ENCODE data around the gene PHTF2.
"Not testable (repeated sequence)": the region's sequence is repeated elsewhere in the genome, so short reads cannot be mapped to it uniquely, and the experiment has no call there.

PHTF2 gene

GRCh38 chr7:77827999-77828398, 29.4 kb downstream of the PHTF2 start:
- no peak for DNase-seq (ENCODE audit: low spot score)
- no peak for FAIRE-seq

GRCh38 chr7:77830649-77831355, 32.2 kb downstream of the PHTF2 start:
- DNase-seq (ENCODE audit: low spot score) (no peak), FAIRE-seq (no peak)

GRCh38 chr7:77831481-77831880, 32.9 kb downstream of the PHTF2 start:
- FAIRE-seq (no peak), DNase-seq (ENCODE audit: low spot score) (no peak)

GRCh38 chr7:77831953-77832352, 33.4 kb downstream of the PHTF2 start:
- DNase-seq (ENCODE audit: low spot score), result no peak
- no peak for FAIRE-seq

- FAIRE-seq (no peak), DNase-seq (ENCODE audit: low spot score) (no peak)
These were observed 34.6 kb downstream of the PHTF2 start for GRCh38 chr7:77833136-77833535.

- FAIRE-seq, result not testable (repeated sequence)
These were observed 37.9 kb downstream of the PHTF2 start for GRCh38 chr7:77836425-77836824.

GRCh38 chr7:77837275-77837674, 38.7 kb downstream of the PHTF2 start:
- FAIRE-seq (no peak), DNase-seq (ENCODE audit: low spot score) (no peak)

More at GRCh38 chr7:77836425-77836824, 37.9 kb downstream of the PHTF2 start:
- DNase-seq (ENCODE audit: low spot score), result not testable (repeated sequence)

GRCh38 chr7:77837966-77838365, 39.4 kb downstream of the PHTF2 start:
- no peak for DNase-seq (ENCODE audit: low spot score)
- FAIRE-seq, result peak; percentile 17

GRCh38 chr7:77838929-77839491, 40.4 kb downstream of the PHTF2 start:
- DNase-seq (ENCODE audit: low spot score) (no peak), FAIRE-seq (no peak)

GRCh38 chr7:77839919-77840318, 41.3 kb downstream of the PHTF2 start:
- DNase-seq (ENCODE audit: low spot score) (no peak), FAIRE-seq (no peak)

GRCh38 chr7:77843194-77843593, 44.6 kb downstream of the PHTF2 start:
- DNase-seq (ENCODE audit: low spot score), result no peak
- no peak for FAIRE-seq

GRCh38 chr7:77846317-77847092, 47.9 kb downstream of the PHTF2 start:
- DNase-seq (ENCODE audit: low spot score) (no peak), FAIRE-seq (peak; percentile 32)

- no peak for DNase-seq (ENCODE audit: low spot score)
- FAIRE-seq, result no peak
These were observed 57.0 kb downstream of the PHTF2 start for GRCh38 chr7:77855371-77856083.

- DNase-seq (ENCODE audit: low spot score) (no peak), FAIRE-seq (no peak)
These were observed 59.7 kb downstream of the PHTF2 start for GRCh38 chr7:77858278-77858677.

- no peak for DNase-seq (ENCODE audit: low spot score)
- FAIRE-seq, result no peak
These were observed 60.8 kb downstream of the PHTF2 start for GRCh38 chr7:77859343-77859742.

GRCh38 chr7:77862691-77863090, 64.1 kb downstream of the PHTF2 start:
- DNase-seq (ENCODE audit: low spot score), result no peak

GRCh38 chr7:77863860-77864259, 65.3 kb downstream of the PHTF2 start:
- no peak for DNase-seq (ENCODE audit: low spot score)
- FAIRE-seq, result no peak

More at GRCh38 chr7:77862691-77863090, 64.1 kb downstream of the PHTF2 start:
- FAIRE-seq, result no peak

GRCh38 chr7:77866370-77866769, 67.8 kb downstream of the PHTF2 start:
- FAIRE-seq, result no peak
- no peak for DNase-seq (ENCODE audit: low spot score)

GRCh38 chr7:77866786-77867536, 68.4 kb downstream of the PHTF2 start:
- FAIRE-seq (no peak), DNase-seq (ENCODE audit: low spot score) (no peak)

GRCh38 chr7:77867537-77867865, 68.9 kb downstream of the PHTF2 start:
- DNase-seq (ENCODE audit: low spot score) (no peak), FAIRE-seq (no peak)

- DNase-seq (ENCODE audit: low spot score); FAIRE-seq: not testable (repeated sequence)
These were observed 73.7 kb downstream of the PHTF2 start for GRCh38 chr7:77872256-77872655.

Measured in urothelium cell line (cell line).